ENCODE data around the gene PLAAT4. TPM values are rescaled to one million over a fixed set of nuclear protein-coding genes. Genes with fewer than 3 reads are reported as not detected.

PLAAT4 gene
- total RNA-seq, 4 donors from 2014 or later = 2.2 to 8.3 (median 6.2) TPM

DNA sequence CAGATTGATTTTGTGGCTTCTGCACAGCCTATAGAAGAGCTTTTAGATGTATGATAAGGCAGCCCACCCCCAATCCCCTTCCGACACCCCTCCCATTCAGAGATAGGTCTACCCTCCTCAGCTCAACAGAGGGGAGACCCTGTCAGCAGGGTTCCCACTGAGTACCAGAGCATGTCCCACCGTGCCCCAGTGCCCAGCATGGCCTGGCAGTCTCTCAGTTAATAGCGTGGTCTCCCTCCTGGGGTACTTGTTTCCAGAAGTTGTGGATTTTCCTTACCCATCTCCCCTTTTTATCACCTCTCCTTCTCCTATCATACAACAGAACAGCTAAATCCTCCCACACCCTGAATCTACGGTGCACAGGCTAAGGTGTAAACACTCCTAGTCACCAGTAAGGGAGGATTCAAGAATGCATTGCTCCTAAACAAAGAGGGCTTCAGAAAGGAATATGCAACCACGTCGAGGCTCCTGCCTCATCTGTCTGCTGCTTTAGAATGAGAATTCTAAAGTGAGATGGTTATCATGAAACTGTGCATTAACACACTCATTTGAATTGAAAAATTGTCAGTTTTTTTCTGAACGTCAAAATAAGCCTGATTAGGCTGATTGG, 19.9 kb downstream of the PLAAT4 start:
- no peak overlapping the region for H3K4me3 ChIP-seq (ENCODE audit: low read depth, poor library complexity, severe bottlenecking)
- WGBS, 2 donors = 74 to 75% methylated on average over 7 of the region's 7 CpGs
- DNase-seq (ENCODE audit: low spot score in 2 of 2) = peak in 1 of 2 donors; percentile 56
- intact Hi-C loops (cut with DNase I; ENCODE audit: low total_unique reads) = no loop called here
- no peak for TF ChIP-seq POLR2A (IDR thresholded peaks at IDR 0.05)
- TF ChIP-seq, protein P1, sequence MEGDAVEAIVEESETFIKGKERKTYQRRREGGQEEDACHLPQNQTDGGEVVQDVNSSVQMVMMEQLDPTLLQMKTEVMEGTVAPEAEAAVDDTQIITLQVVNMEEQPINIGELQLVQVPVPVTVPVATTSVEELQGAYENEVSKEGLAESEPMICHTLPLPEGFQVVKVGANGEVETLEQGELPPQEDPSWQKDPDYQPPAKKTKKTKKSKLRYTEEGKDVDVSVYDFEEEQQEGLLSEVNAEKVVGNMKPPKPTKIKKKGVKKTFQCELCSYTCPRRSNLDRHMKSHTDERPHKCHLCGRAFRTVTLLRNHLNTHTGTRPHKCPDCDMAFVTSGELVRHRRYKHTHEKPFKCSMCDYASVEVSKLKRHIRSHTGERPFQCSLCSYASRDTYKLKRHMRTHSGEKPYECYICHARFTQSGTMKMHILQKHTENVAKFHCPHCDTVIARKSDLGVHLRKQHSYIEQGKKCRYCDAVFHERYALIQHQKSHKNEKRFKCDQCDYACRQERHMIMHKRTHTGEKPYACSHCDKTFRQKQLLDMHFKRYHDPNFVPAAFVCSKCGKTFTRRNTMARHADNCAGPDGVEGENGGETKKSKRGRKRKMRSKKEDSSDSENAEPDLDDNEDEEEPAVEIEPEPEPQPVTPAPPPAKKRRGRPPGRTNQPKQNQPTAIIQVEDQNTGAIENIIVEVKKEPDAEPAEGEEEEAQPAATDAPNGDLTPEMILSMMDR (IDR thresholded peaks at IDR 0.05) = no peak

DNA sequence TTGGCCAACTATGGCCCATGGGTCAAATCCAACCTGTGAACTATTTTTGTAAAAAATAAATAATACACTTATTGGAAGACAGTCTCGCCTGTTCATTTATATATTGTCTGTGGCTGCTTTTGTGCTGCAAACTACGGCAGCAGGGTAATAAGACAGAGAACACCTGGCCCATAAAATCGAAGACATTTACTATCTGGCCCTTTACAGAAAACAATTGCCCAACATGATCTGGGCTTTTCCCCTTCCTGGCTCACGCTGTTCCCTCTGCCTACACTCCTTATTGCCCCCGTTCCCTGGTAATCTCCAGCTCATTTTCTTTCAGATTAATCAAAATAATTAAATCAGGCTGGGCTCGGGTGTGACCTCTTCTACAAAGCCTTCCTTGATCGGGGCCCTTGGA, 21.0 kb downstream of the PLAAT4 start:
- H3K4me3 ChIP-seq (ENCODE audit: low read depth, poor library complexity, severe bottlenecking) = no peak overlapping the region
- no peak for DNase-seq (ENCODE audit: low spot score in 2 of 2)
- intact Hi-C loops (cut with DNase I; ENCODE audit: low total_unique reads) = no loop called here
- TF ChIP-seq, protein P1 (IDR thresholded peaks at IDR 0.05) = no peak
- no peak for TF ChIP-seq POLR2A (IDR thresholded peaks at IDR 0.05)
- WGBS, 2 donors = 65 to 75% methylated on average over 7 of the region's 7 CpGs

DNA sequence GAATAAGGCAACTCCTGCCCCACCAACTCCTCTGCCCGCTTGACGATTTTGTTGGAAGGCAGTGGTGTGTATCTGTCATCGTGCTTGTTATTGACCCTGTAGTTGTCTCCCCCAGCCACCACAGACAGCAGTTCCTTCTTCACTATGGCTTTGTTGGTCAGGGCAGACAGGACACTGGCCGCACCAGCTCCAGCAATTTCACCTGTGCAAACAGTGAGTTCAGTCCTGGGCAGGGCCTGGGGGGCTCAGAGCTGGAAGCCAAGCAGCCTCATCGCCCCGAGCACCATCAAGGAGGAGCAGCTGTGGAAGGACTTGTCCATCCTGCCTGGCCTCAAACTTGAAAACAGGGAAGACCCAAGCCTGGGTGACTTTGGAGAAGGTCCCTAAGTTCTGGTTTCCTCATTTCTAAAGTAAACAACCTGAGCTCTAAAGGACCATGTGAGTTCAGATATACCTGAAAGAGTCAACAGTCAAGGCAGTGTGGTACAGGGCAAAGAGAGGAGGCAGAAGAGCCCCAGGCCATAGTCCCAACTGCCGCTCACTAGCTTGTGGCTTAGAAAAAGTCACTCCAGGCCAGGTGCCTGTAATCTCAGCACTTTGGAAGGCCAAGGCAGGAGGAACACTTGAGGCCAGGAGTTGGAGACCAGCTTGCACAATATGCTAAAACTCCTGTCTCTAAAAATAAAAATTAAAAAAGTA, 22.0 kb downstream of the PLAAT4 start:
- WGBS, 2 donors = 90 to 95% methylated on average over 7 of the region's 7 CpGs
- peak in 1 of 2 donors; percentile 63 for DNase-seq (ENCODE audit: low spot score in 2 of 2)
- intact Hi-C loops (cut with DNase I; ENCODE audit: low total_unique reads) = no loop called here
- no peak overlapping the region for H3K4me3 ChIP-seq (ENCODE audit: low read depth, poor library complexity, severe bottlenecking)
- TF ChIP-seq POLR2A (IDR thresholded peaks at IDR 0.05) = no peak
- TF ChIP-seq, protein P1 (IDR thresholded peaks at IDR 0.05) = no peak

DNA sequence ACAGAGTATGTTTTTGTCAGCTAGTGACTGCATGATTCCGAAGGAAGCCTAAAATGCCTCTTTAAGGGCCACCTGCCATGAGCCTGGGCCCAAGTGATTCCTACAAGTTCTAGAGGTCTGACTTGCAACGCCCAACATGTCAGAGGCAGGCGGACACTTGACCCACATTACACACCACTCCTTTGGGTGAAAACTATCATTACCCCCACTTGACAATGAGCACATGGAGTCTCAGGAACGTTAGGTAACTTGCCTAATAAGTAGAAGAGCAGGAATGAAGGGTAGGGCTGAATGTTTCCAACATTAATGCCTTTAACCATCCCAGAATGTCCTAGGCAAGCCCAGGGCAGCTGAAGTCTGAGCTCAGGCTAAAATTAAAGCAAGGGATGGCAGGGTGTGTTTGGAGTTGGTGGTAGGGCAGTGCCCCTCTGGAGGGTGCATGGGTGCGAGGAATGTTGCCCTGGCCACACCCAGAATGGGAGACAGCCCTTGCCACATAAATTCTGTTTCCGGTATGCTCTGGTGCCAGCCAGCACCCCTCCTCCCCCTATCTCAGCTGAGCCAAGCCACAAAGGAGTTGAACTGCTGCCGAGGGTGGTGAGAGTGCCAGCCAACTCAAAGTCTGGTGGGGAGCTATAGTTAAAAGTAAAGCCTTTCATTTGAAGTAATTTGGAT, 24.0 kb downstream of the PLAAT4 start:
- intact Hi-C loops (cut with DNase I; ENCODE audit: low total_unique reads) = no loop called here
- TF ChIP-seq, protein P1 (IDR thresholded peaks at IDR 0.05) = no peak
- TF ChIP-seq POLR2A (IDR thresholded peaks at IDR 0.05) = no peak
- H3K4me3 ChIP-seq (ENCODE audit: low read depth, poor library complexity, severe bottlenecking) = no peak overlapping the region
- peak in 1 of 2 donors; percentile 84 for DNase-seq (ENCODE audit: low spot score in 2 of 2)
- WGBS, 2 donors = 47% methylated on average over 7 of the region's 7 CpGs

DNA sequence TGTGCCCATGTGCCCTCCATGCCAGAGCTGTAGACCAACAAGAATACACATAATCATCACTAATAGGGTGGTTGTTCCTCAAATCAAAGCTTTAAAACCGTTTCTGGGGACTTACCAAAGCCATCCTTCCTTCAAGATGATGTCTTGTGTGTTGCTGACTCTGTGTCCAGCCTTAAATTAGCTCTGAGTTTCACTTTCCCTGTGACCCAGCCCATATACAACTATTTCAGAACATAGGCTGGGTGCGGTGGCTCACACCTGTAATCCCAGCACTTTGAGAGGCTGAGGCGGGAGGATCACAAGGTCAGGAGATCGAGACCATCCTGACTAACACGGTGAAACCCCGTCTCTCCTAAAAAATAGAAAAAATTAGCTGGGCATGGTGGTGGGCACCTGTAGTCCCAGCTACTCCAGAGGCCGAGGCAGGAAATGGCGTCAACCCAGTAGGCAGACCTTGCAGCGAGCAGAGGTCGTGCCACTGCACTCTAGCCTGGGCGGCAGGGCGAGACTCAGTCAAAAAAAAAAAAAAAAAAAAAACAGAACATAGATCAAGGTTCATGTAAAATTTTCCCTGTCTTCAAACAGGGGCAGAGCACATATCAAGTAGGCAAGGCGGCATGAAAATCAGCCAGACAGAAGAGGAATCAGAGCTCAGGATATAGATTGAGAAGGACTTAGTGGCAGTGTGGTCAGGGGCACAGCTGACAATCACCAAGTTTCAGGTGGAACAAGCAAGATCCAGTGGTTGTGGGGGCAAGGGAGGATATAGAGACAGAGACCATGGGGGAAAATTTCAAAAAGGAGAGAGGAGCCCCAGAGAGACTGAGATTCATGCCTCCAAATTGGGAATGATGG, 26.8 kb downstream of the PLAAT4 start, which contains the start of gene PLAAT2:
Gene PLAAT2 (minus strand): TSS at position 179 of the 855 bp plus-strand sequence. CDS start 55 bp downstream, at position 124.
- no peak within 1 kb of the TSS for H3K4me3 ChIP-seq (ENCODE audit: low read depth, poor library complexity, severe bottlenecking)
- TF ChIP-seq POLR2A (IDR thresholded peaks at IDR 0.05) = no peak
- TF ChIP-seq, protein P1 (IDR thresholded peaks at IDR 0.05) = no peak
- DNase-seq (ENCODE audit: low spot score in 2 of 2) = no peak
- WGBS, 2 donors = 94% methylated on average over 13 of the region's 13 CpGs
- intact Hi-C loops (cut with DNase I; ENCODE audit: low total_unique reads) = no loop called here
